GM23248 (cell line): Measurements from ENCODE around the gene SHROOM3. TPM values are rescaled to one million over a fixed set of nuclear protein-coding genes. Genes with fewer than 3 reads are reported as not detected.

Experiments
- DNase-seq: peaks from one replicate; pipeline ENCODE4 v3.0.0-alpha.2; 2015
- H2AFZ ChIP-seq: fragments of 200-600 bp; sonication (generic); 2 replicates; pipeline ENCODE4 v1.6.1; 2016; ENCODE audit warnings: antibody characterized with exemption
- H3F3A ChIP-seq: fragments of 200-600 bp; sonication (generic); 2 replicates; pipeline ENCODE4 v1.6.1; 2016; ENCODE audit warnings: mild to moderate bottlenecking, antibody characterized with exemption, mixed run types; ENCODE audit not compliant: insufficient read depth
- H3K27ac ChIP-seq: fragments of 200-600 bp; sonication (generic); 2 replicates; pipeline ENCODE4 v1.5.1; 2016; ENCODE audit warnings: mild to moderate bottlenecking
- H3K27me3 ChIP-seq: fragments of 200-600 bp; sonication (generic); replicated peaks from 2 replicates; pipeline ENCODE4 v1.6.1; 2016; ENCODE audit warnings: mild to moderate bottlenecking; ENCODE audit not compliant: insufficient read depth
- H3K36me3 ChIP-seq: fragments of 200-600 bp; sonication (generic); 2 replicates; pipeline ENCODE4 v1.6.1; 2016; ENCODE audit warnings: low read depth, mild to moderate bottlenecking
- H3K4me1 ChIP-seq: fragments of 200-600 bp; sonication (generic); 2 replicates; pipeline ENCODE4 v1.6.1; 2016; ENCODE audit warnings: mild to moderate bottlenecking; ENCODE audit not compliant: insufficient read depth
- H3K4me2 ChIP-seq: fragments of 200-600 bp; sonication (generic); one replicate; pipeline ENCODE4 v1.6.1; 2016; ENCODE audit warnings: mild to moderate bottlenecking; ENCODE audit not compliant: unreplicated experiment
- H3K4me3 ChIP-seq: fragments of 200-600 bp; sonication (generic); 2 replicates; pipeline ENCODE4 v1.5.1; 2016; ENCODE audit warnings: mild to moderate bottlenecking
- H3K79me2 ChIP-seq: fragments of 200-600 bp; sonication (generic); 2 replicates; pipeline ENCODE4 v1.6.1; 2016; ENCODE audit warnings: mild to moderate bottlenecking; ENCODE audit not compliant: insufficient read depth
- H3K9ac ChIP-seq: fragments of 200-600 bp; sonication (generic); 2 replicates; pipeline ENCODE4 v1.6.1; 2016; ENCODE audit warnings: mild to moderate bottlenecking
- H3K9me2 ChIP-seq: fragments of 200-600 bp; sonication (generic); 2 replicates; pipeline ENCODE4 v1.6.1; 2016; ENCODE audit warnings: mixed run types, mild to moderate bottlenecking, moderate library complexity; ENCODE audit not compliant: insufficient read depth
- H3K9me3 ChIP-seq: fragments of 200-600 bp; sonication (generic); one replicate; pipeline ENCODE4 v1.6.1; 2017; ENCODE audit warnings: low read depth
- H4K20me1 ChIP-seq: fragments of 200-600 bp; sonication (generic); 2 replicates; pipeline ENCODE4 v1.6.0; 2016; ENCODE audit not compliant: insufficient read depth
- EZH2 ChIP-seq: fragments of 200-600 bp; sonication (generic); IDR thresholded peaks from 2 replicates; pipeline ENCODE4 v1.6.1; 2018; ENCODE audit warnings: antibody characterized with exemption, mild to moderate bottlenecking; ENCODE audit not compliant: insufficient read depth, poor library complexity, severe bottlenecking
- EZH2phosphoT487 ChIP-seq: fragments of 200-600 bp; sonication (generic); IDR thresholded peaks from 2 replicates; pipeline ENCODE4 v1.6.1; 2018; ENCODE audit warnings: antibody characterized with exemption, moderate library complexity, mild to moderate bottlenecking, low read depth; ENCODE audit not compliant: insufficient read depth
- WGBS, 2 experiments: methylation state at CpG; one replicate each; pipeline ENCODE4 v1.1.6; 2015 to 2017; ENCODE audit warnings: low lambda C conversion rate in 2 of 2, low coverage in 1 of 2; ENCODE audit errors: missing lambda C conversion rate in 2 of 2; 5-methylcytosine and 5-hydroxymethylcytosine counted together
- in situ Hi-C: fragments of 300-500 bp; cut with MboI; formaldehyde crosslinking; loops from 2 replicates; pipeline ENCODE4 v1.15.0; 2020
- polyA plus RNA-seq: library from polyadenylated mRNA; unstranded; fragments of >200 nt; fragmentation: Nextera tagmentation; extraction: Ambion mirVana; gene quantifications from 2 replicates; pipeline ENCODE4 v1.2.1, GENCODE V29; 2016
- total RNA-seq: library from RNA; depleted of rRNA; stranded (reverse); fragments of >200 nt; shearing (Covaris generic); gene quantifications from 2 replicates; pipeline ENCODE4 v1.2.3, GENCODE V29; 2014

SHROOM3 gene
- total and polyA plus RNA-seq, 2 experiments from 2014 or later, result 9.7 to 44.6 TPM

GRCh38 chr4:76765473-76766183 is 330.6 kb downstream of the SHROOM3 start:
- Histone ChIP-seq H3K27me3 (no peaks in the 10 kb centered on the region), H3K79me2 (no peaks in the 10 kb centered on the region), H3K36me3 (peaks cover 18% of the 10 kb centered on the region), H3F3A (peaks cover 80% of the 10 kb centered on the region), H3K4me1 (peaks cover 52% of the 10 kb centered on the region), H3K9me2 (no peaks in the 10 kb centered on the region), H3K9me3 (no peaks in the 10 kb centered on the region), H4K20me1 (no peaks in the 10 kb centered on the region), H3K4me2 (peak overlapping the region; percentile 45), H3K27ac (peak overlapping the region; percentile 76), H3K4me3 (no peak overlapping the region), H2AFZ (no peak overlapping the region), H3K9ac (peak overlapping the region; percentile 25)
- TF ChIP-seq EZH2 (no peak), EZH2phosphoT487 (peak; percentile 92)
- peak; percentile 85 for DNase-seq
- in situ Hi-C loops, result no loop called here
- 18 to 20% methylated on average over 14 of the region's 14 CpGs for WGBS, 2 experiments

- H3K4me1 ChIP-seq, result peaks cover 61% of the 10 kb centered on the region
- peak overlapping the region; percentile 12 for H3K4me2 ChIP-seq
- TF ChIP-seq EZH2phosphoT487, result no peak
- TF ChIP-seq EZH2, result no peak
- peak overlapping the region; percentile 42 for H3K9ac ChIP-seq
- no peak overlapping the region for H2AFZ ChIP-seq
- no peaks in the 10 kb centered on the region for H3K9me2 ChIP-seq
- H3K27me3 ChIP-seq, result no peaks in the 10 kb centered on the region
- DNase-seq, result peak; percentile 47
- H3F3A ChIP-seq, result peaks cover 77% of the 10 kb centered on the region
- peaks cover 22% of the 10 kb centered on the region; the same call in 1 of the 2 replicates for H3K36me3 ChIP-seq
- H3K27ac ChIP-seq, result peak overlapping the region; percentile 54
- no peak overlapping the region for H3K4me3 ChIP-seq
- H3K79me2 ChIP-seq, result no peaks in the 10 kb centered on the region
- in situ Hi-C loops, result no loop called here
- H3K9me3 ChIP-seq, result no peaks in the 10 kb centered on the region
- no peaks in the 10 kb centered on the region for H4K20me1 ChIP-seq
- 20 to 30% methylated on average over 2 of the region's 2 CpGs for WGBS, 2 experiments
Observed at GRCh38 chr4:76767983-76768382, 333.0 kb downstream of the SHROOM3 start.

GRCh38 chr4:76772498-76773106 is 337.6 kb downstream of the SHROOM3 start:
- Histone ChIP-seq H4K20me1 (no peaks in the 10 kb centered on the region), H3K9ac (peak overlapping the region; percentile 8; the same call in 1 of the 2 replicates), H3F3A (peaks cover 61% of the 10 kb centered on the region), H3K4me3 (no peak overlapping the region), H3K4me2 (peak overlapping the region; percentile 27), H2AFZ (no peak overlapping the region), H3K9me3 (no peaks in the 10 kb centered on the region), H3K36me3 (peaks cover 38% of the 10 kb centered on the region), H3K4me1 (peaks cover 19% of the 10 kb centered on the region), H3K9me2 (no peaks in the 10 kb centered on the region), H3K27me3 (no peaks in the 10 kb centered on the region), H3K79me2 (peaks cover 4% of the 10 kb centered on the region; the same call in 1 of the 2 replicates), H3K27ac (peak overlapping the region; percentile 57)
- peak; percentile 86 for DNase-seq
- TF ChIP-seq EZH2 (no peak), EZH2phosphoT487 (no peak)
- in situ Hi-C loops, result no loop called here
- 44 to 46% methylated on average over 5 of the region's 5 CpGs for WGBS, 2 experiments

- Histone ChIP-seq H3K36me3 (peaks cover 40% of the 10 kb centered on the region), H4K20me1 (no peaks in the 10 kb centered on the region), H3K9me3 (no peaks in the 10 kb centered on the region), H3K9ac (no peak overlapping the region), H3K9me2 (no peaks in the 10 kb centered on the region), H2AFZ (no peak overlapping the region), H3K4me3 (no peak overlapping the region), H3K27ac (0 out of 2 replicates have a peak overlapping the region, but pooled peaks have one; percentile 7), H3K4me2 (no peak overlapping the region), H3K79me2 (peaks cover 6% of the 10 kb centered on the region; the same call in 1 of the 2 replicates), H3K4me1 (peaks cover 9% of the 10 kb centered on the region), H3K27me3 (no peaks in the 10 kb centered on the region), H3F3A (peaks cover 49% of the 10 kb centered on the region)
- TF ChIP-seq EZH2phosphoT487, result no peak
- no peak for TF ChIP-seq EZH2
- in situ Hi-C loops, result no loop called here
- no peak for DNase-seq
Observed at GRCh38 chr4:76773766-76774165, 338.7 kb downstream of the SHROOM3 start.
